Measurements from ENCODE around the gene WWC2. TPM values are rescaled to one million over a fixed set of nuclear protein-coding genes. Genes with fewer than 3 reads are reported as not detected.

The WWC2 gene
- total RNA-seq, 1 experiment from 2014 or later, result 126 TPM

DNA sequence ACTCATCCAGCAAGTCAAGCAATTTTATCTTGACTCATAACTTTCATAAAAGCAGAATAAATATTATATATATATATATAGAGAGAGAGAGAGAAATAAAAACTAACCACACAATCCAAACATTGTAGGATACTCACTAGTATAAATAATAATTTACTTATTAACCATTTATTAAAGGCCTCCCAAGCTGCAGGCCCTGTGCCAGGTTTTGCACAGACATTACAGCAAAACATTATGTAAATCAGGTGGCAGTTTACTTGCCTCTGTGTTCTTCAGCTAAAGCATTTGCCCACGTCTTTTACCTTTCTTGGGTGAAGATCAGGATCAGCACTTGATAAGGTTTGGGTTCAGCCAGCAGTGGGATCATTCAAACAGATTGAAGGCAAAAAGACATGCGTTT is 145.4 kb downstream of the WWC2 start:
- TF ChIP-seq, protein P1, sequence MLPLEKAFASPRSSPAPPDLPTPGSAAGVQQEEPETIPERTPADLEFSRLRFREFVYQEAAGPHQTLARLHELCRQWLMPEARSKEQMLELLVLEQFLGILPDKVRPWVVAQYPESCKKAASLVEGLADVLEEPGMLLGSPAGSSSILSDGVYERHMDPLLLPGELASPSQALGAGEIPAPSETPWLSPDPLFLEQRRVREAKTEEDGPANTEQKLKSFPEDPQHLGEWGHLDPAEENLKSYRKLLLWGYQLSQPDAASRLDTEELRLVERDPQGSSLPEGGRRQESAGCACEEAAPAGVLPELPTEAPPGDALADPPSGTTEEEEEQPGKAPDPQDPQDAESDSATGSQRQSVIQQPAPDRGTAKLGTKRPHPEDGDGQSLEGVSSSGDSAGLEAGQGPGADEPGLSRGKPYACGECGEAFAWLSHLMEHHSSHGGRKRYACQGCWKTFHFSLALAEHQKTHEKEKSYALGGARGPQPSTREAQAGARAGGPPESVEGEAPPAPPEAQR (CRISPR knock-in tag; IDR thresholded peaks at IDR 0.05), result no peak
- TF ChIP-seq, protein P2, sequence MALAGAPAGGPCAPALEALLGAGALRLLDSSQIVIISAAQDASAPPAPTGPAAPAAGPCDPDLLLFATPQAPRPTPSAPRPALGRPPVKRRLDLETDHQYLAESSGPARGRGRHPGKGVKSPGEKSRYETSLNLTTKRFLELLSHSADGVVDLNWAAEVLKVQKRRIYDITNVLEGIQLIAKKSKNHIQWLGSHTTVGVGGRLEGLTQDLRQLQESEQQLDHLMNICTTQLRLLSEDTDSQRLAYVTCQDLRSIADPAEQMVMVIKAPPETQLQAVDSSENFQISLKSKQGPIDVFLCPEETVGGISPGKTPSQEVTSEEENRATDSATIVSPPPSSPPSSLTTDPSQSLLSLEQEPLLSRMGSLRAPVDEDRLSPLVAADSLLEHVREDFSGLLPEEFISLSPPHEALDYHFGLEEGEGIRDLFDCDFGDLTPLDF (CRISPR knock-in tag; IDR thresholded peaks at IDR 0.05), result no peak
- TF ChIP-seq, protein P3, sequence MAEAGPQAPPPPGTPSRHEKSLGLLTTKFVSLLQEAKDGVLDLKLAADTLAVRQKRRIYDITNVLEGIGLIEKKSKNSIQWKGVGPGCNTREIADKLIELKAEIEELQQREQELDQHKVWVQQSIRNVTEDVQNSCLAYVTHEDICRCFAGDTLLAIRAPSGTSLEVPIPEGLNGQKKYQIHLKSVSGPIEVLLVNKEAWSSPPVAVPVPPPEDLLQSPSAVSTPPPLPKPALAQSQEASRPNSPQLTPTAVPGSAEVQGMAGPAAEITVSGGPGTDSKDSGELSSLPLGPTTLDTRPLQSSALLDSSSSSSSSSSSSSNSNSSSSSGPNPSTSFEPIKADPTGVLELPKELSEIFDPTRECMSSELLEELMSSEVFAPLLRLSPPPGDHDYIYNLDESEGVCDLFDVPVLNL (CRISPR knock-in tag; IDR thresholded peaks at IDR 0.05; ENCODE audit: borderline replicate concordance, low read depth), result no peak
- TF ChIP-seq, protein P4, sequence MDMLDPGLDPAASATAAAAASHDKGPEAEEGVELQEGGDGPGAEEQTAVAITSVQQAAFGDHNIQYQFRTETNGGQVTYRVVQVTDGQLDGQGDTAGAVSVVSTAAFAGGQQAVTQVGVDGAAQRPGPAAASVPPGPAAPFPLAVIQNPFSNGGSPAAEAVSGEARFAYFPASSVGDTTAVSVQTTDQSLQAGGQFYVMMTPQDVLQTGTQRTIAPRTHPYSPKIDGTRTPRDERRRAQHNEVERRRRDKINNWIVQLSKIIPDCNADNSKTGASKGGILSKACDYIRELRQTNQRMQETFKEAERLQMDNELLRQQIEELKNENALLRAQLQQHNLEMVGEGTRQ (CRISPR knock-in tag; IDR thresholded peaks at IDR 0.05), result no peak
- TF ChIP-seq, protein P5, sequence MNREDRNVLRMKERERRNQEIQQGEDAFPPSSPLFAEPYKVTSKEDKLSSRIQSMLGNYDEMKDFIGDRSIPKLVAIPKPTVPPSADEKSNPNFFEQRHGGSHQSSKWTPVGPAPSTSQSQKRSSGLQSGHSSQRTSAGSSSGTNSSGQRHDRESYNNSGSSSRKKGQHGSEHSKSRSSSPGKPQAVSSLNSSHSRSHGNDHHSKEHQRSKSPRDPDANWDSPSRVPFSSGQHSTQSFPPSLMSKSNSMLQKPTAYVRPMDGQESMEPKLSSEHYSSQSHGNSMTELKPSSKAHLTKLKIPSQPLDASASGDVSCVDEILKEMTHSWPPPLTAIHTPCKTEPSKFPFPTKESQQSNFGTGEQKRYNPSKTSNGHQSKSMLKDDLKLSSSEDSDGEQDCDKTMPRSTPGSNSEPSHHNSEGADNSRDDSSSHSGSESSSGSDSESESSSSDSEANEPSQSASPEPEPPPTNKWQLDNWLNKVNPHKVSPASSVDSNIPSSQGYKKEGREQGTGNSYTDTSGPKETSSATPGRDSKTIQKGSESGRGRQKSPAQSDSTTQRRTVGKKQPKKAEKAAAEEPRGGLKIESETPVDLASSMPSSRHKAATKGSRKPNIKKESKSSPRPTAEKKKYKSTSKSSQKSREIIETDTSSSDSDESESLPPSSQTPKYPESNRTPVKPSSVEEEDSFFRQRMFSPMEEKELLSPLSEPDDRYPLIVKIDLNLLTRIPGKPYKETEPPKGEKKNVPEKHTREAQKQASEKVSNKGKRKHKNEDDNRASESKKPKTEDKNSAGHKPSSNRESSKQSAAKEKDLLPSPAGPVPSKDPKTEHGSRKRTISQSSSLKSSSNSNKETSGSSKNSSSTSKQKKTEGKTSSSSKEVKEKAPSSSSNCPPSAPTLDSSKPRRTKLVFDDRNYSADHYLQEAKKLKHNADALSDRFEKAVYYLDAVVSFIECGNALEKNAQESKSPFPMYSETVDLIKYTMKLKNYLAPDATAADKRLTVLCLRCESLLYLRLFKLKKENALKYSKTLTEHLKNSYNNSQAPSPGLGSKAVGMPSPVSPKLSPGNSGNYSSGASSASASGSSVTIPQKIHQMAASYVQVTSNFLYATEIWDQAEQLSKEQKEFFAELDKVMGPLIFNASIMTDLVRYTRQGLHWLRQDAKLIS (CRISPR knock-in tag; IDR thresholded peaks at IDR 0.05; ENCODE audit: borderline replicate concordance), result no peak
- TF ChIP-seq, protein P6, sequence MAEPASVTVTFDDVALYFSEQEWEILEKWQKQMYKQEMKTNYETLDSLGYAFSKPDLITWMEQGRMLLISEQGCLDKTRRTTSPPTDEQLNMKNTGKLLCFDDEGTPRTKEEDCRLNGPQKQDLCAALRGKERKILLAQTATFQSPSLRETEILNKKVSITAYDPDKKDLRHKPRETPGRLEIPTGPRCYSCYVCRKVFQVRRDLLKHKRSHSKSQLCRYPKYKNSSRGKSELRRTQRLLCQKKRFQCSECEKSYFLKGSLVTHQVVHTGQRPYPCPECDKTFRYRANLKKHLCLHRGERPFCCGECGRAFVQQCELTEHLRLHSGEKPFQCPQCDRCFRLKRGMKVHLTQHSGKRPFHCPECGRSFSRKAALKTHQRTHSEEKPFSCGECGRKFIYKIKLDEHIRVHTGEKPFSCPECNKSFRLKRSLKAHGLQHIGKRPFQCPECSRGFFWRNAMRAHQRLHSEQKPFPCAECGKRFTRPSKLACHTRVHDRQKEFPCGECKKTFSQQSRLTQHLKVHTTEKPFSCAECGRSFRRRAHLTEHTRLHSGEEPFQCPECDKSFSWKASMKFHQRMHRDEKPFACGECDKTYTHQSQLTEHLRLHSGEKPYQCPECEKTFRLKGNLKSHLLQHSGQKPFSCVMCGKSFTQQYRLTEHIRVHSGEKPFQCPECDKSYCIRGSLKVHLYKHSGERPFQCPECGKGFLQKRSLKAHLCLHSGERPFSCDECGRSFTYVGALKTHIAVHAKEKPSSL (CRISPR knock-in tag; conservative IDR thresholded peaks at IDR 0.05), result no peak
- ChIA-PET CTCF (interaction anchor here (0.7 kb wide), 1 partner anchor 171 kb away, joined by 4 read pairs; no protein-coding TSS in a partner anchor), POLR2A (no interaction called here)
- peaks cover 32% of the 10 kb centered on the region for H3K4me1 Mint-ChIP-seq
- H3K36me3 Mint-ChIP-seq, result peaks cover 42% of the 10 kb centered on the region
- peak overlapping the region; percentile 69 for H3K27ac Mint-ChIP-seq
- ATAC-seq (no peak), DNase-seq (ENCODE audit: low spot score) (no peak)
- H3K4me3 Mint-ChIP-seq, result no peak overlapping the region
- H3K27me3 Mint-ChIP-seq (ENCODE audit: low read depth), result no peaks in the 10 kb centered on the region
- H3K9me3 Mint-ChIP-seq, result no peaks in the 10 kb centered on the region

DNA sequence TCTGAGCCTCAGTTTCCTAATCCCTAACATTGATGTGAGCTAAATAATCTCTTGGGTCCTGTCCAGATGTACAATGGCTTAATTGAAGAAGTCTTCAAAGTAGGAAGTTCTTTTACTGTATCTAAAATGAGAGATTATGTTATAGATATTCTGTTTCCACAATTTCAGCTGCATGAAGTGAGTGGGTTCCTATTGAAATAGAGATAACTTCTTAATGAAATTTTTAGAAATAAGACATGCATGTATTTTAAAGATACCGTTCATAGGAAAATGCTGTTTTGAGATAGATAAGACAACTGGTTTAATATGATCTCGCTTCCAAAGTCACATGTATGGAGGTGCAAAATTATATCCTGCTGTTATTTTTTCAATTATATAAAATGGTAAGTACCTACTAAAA is 149.1 kb downstream of the WWC2 start:
- no peaks in the 10 kb centered on the region for H3K27me3 Mint-ChIP-seq (ENCODE audit: low read depth)
- H3K4me3 Mint-ChIP-seq, result no peak overlapping the region
- ChIA-PET CTCF (interaction anchor here (1.0 to 1.4 kb wide), 4 partner anchors 8 to 323 kb away, joined by 3 to 4 read pairs (median 3); no protein-coding TSS in a partner anchor), POLR2A (no interaction called here)
- no peak for TF ChIP-seq NFYB (CRISPR knock-in tag; conservative IDR thresholded peaks at IDR 0.05; ENCODE audit: low read depth)
- TF ChIP-seq, protein P1 (CRISPR knock-in tag; IDR thresholded peaks at IDR 0.05), result no peak
- TF ChIP-seq NR1H2 (CRISPR knock-in tag; IDR thresholded peaks at IDR 0.05), result no peak
- TF ChIP-seq, protein P7, sequence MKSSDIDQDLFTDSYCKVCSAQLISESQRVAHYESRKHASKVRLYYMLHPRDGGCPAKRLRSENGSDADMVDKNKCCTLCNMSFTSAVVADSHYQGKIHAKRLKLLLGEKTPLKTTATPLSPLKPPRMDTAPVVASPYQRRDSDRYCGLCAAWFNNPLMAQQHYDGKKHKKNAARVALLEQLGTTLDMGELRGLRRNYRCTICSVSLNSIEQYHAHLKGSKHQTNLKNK (CRISPR knock-in tag; IDR thresholded peaks at IDR 0.05), result no peak
- TF ChIP-seq NR2C2 (CRISPR knock-in tag; IDR thresholded peaks at IDR 0.05), result no peak
- no peak for TF ChIP-seq GABPB1 (CRISPR knock-in tag; IDR thresholded peaks at IDR 0.05)
- TF ChIP-seq TEAD1 (CRISPR knock-in tag; IDR thresholded peaks at IDR 0.05), result no peak
- TF ChIP-seq PRRX2 (CRISPR knock-in tag; IDR thresholded peaks at IDR 0.05), result no peak
- TF ChIP-seq FOXK1 (CRISPR knock-in tag; IDR thresholded peaks at IDR 0.05), result no peak
- TF ChIP-seq CBFB (CRISPR knock-in tag; IDR thresholded peaks at IDR 0.05; ENCODE audit: low read depth), result no peak
- no peak for DNase-seq (ENCODE audit: low spot score)
- H3K9me3 Mint-ChIP-seq, result no peaks in the 10 kb centered on the region
- no peak for ATAC-seq
- H3K36me3 Mint-ChIP-seq, result peaks cover 45% of the 10 kb centered on the region
- H3K4me1 Mint-ChIP-seq, result peaks cover 3% of the 10 kb centered on the region
- no peak overlapping the region; the same call in 1 of the 2 replicates for H3K27ac Mint-ChIP-seq
